Astrocyte (in vitro differentiated cells and primary cell): ENCODE measurements around the gene FSTL4.

Experiments used
- EZH2 ChIP-seq: IDR thresholded peaks from 2 replicates; pipeline ENCODE4 v1.6.1; 2012; ENCODE audit warnings: mild to moderate bottlenecking, low read length, inconsistent platforms; ENCODE audit not compliant: insufficient read depth
- TF ChIP-seq, protein P1 (sequence below): IDR thresholded peaks from 2 replicates; pipeline ENCODE4 v1.5.1; 2011; ENCODE audit warnings: low read depth, mild to moderate bottlenecking, inconsistent platforms, low read length, moderate library complexity; ENCODE audit not compliant: insufficient read depth

DNA sequence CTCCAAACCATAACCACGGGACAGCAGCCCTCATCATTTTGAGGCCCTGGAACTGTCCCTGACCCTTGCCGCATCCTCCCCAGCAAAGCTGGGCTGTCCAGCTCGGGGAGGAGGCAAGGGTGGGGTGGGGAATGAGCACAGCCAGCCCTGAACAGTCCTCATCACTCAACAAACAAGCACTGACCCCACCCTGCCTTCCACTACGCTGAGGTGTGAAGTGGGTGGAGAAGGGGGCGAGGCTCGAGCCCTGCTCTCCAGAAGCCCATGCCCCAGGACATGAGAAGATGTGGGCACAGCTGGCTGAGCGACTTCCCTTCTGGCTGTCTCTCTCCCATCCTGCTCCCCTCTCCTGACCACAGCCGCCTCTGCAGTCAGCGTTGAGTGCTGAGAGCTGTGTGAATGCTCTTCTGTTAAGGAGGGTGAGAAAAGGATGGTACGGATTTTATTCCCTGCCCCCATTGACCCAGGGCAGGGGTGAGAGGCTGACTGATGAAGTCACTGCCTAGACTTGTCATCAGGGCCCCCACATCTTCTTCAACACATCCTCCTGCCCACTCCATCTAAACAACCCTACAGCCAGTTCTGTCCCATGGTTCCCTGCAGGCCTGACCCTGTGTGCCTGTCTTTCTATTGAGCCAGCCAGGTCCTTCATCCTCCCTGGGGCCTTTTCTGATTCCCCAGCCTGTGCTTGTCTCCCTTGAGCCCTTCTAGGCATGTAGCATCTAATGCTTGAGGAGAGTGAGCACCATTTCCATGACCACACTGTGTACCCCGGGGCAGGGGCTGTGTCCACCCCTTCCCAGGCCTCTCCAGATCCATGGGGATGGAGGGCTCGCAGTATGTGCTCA is 276.0 kb downstream of the FSTL4 start:
- TF ChIP-seq EZH2, result no peak
- TF ChIP-seq, protein P1, sequence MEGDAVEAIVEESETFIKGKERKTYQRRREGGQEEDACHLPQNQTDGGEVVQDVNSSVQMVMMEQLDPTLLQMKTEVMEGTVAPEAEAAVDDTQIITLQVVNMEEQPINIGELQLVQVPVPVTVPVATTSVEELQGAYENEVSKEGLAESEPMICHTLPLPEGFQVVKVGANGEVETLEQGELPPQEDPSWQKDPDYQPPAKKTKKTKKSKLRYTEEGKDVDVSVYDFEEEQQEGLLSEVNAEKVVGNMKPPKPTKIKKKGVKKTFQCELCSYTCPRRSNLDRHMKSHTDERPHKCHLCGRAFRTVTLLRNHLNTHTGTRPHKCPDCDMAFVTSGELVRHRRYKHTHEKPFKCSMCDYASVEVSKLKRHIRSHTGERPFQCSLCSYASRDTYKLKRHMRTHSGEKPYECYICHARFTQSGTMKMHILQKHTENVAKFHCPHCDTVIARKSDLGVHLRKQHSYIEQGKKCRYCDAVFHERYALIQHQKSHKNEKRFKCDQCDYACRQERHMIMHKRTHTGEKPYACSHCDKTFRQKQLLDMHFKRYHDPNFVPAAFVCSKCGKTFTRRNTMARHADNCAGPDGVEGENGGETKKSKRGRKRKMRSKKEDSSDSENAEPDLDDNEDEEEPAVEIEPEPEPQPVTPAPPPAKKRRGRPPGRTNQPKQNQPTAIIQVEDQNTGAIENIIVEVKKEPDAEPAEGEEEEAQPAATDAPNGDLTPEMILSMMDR, result no peak
